Measurements from ENCODE around the gene BRAT1.
"Not testable (repeated sequence)": the region's sequence is repeated elsewhere in the genome, so short reads cannot be mapped to it uniquely, and the experiment has no call there.

The BRAT1 gene

DNA sequence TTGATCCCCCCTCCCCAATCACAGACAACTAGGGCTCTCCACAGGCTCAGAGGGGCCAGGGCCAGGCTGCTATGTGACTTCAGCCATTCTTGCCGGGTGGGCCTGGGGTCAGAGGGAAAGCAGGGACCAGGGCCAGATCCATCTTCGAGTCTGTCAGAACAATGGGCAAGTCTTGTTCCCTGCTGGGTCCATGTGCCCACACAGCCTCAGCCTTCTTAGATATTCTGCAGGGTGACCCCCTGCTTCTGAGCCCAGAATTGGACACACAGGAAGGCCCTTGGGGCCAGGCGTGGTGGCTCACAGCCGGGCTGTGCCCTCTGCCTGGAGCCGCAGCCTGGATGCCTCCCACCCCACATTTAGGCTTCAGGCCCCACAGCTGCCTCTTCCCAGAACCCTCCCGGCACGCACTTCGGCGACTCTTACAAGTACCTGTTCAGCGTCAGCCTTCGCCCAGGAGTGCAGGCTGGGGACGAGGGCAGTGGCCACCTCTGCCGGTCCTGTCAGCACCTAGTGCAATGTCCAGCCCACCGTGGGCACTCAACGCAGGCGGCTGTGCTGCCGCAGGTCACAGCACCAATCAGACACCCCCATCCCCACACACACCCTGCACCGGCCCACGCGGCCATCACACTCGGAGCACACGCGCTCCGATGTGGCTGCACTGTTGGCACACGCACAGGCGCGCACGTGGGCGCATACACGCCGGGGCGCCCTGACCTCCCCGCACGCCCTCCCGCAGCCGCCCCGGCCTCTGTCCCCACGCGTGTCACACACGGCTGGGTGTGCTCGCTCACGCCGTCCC is 24.1 kb downstream of the BRAT1 start:
- not testable (repeated sequence) for DNase-seq (ENCODE audit: low read depth); H3K4me3 ChIP-seq (ENCODE audit: low read depth, low read length)

DNA sequence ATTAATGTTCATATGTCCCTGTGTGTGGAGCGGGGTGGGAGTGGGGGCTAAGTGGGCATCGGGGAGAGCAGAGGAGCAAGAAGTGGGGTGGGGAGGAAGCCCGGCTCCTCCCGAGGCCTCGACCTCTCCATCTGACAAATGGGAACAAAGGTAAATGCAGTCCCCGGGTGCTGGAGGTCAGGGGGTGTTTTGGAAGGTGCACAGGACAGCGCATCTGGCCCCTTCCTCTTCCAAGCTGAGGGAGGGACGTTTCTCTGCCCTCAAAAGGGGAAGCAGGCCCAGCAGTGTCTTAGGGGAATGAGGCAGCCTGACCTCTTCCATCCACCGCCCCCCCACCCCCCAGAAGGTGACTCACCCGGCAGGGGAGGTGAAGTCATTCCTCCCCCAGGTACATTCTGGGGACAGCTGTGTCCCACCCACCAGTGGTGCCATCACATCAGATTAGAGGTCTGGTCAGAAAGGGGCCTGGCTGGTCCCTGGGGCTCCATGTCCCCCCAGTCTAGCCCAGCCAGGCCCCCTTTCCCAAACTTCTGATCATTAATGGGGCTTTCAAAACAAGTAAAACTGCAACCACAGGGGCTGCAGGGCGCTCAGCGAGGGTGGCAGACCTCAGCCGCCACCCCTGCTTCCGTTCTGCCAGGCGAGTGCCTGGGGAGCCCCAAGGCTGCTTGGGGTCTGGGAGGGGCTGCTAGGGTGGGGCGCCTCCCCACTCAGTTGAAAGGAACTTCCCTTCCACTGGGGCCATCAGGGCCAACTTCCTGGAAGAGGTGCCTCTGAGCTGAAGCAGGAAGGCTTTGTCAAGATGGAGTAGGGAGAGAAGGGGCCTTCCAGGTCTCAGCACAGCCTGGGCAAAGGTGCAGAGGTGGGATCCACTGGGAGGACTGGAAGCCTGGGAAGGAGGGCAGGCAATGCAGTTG is 25.0 kb downstream of the BRAT1 start:
- DNase-seq (ENCODE audit: low read depth), result no peak
- TF ChIP-seq, protein P1, sequence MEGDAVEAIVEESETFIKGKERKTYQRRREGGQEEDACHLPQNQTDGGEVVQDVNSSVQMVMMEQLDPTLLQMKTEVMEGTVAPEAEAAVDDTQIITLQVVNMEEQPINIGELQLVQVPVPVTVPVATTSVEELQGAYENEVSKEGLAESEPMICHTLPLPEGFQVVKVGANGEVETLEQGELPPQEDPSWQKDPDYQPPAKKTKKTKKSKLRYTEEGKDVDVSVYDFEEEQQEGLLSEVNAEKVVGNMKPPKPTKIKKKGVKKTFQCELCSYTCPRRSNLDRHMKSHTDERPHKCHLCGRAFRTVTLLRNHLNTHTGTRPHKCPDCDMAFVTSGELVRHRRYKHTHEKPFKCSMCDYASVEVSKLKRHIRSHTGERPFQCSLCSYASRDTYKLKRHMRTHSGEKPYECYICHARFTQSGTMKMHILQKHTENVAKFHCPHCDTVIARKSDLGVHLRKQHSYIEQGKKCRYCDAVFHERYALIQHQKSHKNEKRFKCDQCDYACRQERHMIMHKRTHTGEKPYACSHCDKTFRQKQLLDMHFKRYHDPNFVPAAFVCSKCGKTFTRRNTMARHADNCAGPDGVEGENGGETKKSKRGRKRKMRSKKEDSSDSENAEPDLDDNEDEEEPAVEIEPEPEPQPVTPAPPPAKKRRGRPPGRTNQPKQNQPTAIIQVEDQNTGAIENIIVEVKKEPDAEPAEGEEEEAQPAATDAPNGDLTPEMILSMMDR (IDR thresholded peaks at IDR 0.05; ENCODE audit: low read depth, low read length, missing control alignments), result no peak
- H3K4me3 ChIP-seq (ENCODE audit: low read depth, low read length), result no peak overlapping the region

DNA sequence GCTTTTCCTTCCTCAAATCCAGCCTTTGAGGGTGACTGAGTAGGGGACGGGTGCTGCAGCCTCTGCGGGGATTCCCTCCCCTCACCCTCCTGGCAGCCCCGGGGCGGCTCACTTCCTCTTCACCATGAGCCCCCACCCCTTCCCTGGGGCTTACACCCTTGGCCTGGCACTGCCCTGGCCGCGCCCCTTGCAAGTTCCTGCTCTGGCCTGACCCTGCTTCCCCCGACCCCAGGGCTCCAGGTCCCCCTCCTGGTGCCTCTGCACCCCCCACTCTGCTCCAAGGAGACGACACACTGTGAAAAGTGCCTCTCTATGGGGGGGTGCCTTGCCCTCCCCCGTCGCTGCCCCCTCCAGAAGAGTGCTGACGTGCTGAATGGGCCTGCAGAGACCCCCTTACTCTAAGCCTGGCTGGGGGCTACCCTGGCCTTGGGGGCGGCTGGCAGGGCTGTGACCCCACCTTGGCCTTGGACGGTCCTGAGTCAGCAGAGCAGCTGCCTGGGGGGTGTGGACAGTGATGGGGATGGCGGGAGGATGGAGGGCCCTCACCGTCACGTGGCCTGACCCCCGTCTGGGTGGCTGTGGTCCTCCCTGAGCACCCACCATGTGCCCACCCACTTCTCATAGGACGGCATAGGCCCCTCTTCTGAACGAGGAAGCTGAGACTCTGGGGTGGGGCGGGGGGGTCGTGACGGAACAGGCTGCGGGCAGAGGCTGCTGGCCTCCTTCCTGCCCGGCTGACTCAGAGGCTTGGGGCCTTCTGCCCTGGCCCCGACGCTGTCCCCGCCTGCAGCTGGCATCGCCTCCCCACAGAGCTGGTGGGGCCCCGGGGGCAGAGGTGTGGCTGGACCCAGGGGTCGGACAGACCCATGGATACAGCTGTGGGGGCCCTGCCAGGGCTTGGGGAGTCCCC is 25.9 kb downstream of the BRAT1 start:
- TF ChIP-seq, protein P1 (IDR thresholded peaks at IDR 0.05; ENCODE audit: low read depth, low read length, missing control alignments), result no peak
- no peak for DNase-seq (ENCODE audit: low read depth)
- no peak overlapping the region for H3K4me3 ChIP-seq (ENCODE audit: low read depth, low read length)

DNA sequence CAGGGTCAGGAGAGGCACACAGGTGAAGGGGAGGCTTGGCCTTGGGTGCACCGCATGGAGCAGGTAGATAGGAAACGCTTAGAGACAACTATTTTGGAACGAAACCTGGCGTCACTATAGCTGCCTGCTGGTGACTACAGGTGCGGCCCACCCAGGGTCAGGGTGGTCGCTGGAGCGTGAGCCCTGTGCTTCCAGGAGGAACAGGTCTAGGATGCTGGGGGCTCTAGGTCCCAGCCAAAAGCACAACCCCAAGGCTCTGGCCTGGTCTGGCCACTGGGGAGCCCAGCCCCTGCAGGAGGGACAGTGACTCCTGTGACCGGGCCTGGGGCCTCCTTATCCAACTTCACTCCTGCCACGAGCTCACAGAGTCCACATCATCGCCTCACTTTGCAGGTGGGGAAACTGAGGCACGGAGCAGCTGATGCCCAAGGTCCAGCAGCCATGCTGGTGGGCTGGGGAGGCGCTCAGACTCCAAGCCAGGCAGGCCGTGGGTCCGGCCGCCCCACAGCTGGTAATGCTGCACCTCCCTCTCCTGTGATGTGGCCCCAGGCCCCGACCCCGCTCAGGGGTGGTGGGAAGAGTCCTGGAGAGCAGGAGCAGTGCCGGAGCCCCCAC is 26.7 kb downstream of the BRAT1 start:
- H3K4me3 ChIP-seq (ENCODE audit: low read depth, low read length), result no peak overlapping the region
- TF ChIP-seq, protein P1 (IDR thresholded peaks at IDR 0.05; ENCODE audit: low read depth, low read length, missing control alignments), result no peak
- DNase-seq (ENCODE audit: low read depth), result no peak

DNA sequence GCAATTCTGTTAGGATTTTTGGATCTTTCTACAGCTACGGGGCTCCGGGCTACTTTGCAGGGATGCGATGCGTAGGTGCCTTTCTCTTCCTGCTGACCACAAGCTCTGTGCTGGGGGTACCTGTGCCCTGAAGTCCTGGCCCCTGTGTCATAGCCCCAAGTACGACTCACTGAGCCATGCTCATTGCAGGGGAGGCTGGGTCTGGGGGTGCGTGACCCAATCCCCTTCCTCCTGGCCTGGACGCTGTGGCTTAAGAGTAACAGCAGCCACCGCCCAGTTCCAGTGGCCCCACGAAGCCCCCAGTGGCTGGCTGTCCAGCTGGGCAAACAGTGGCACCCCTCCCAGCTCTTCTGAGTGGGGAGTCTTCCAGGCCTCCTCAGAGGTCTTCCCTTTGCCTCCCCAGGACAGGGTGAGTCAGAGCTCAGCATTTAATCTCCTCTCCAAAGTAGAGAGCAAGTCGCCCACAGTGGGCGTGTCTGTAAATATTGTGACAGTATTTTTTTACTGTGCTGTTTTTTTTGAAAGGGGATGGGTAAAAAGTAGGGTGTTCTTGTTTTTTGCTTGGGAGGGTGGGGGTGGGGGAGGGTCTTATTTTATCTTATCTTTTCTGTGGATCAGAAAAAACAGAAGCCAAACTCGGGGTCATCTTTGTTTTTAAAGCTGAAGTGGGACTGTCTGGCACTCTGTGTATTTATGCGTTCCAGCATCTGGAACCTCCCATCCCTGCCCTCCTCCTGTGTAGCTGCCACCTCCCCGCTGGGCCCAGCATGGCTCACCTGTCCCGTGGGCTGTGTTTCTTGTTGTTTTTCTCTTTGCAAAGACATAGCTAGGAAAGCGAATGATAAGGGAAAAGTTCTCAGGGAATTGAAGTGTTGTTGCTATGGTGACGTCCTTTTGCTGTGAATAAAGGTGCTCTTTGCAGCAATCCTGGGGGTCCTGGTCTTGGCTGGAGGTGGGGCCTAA is 27.5 kb downstream of the BRAT1 start:
- TF ChIP-seq, protein P1 (IDR thresholded peaks at IDR 0.05; ENCODE audit: low read depth, low read length, missing control alignments), result no peak
- H3K4me3 ChIP-seq (ENCODE audit: low read depth, low read length), result no peak overlapping the region
- no peak for DNase-seq (ENCODE audit: low read depth)

DNA sequence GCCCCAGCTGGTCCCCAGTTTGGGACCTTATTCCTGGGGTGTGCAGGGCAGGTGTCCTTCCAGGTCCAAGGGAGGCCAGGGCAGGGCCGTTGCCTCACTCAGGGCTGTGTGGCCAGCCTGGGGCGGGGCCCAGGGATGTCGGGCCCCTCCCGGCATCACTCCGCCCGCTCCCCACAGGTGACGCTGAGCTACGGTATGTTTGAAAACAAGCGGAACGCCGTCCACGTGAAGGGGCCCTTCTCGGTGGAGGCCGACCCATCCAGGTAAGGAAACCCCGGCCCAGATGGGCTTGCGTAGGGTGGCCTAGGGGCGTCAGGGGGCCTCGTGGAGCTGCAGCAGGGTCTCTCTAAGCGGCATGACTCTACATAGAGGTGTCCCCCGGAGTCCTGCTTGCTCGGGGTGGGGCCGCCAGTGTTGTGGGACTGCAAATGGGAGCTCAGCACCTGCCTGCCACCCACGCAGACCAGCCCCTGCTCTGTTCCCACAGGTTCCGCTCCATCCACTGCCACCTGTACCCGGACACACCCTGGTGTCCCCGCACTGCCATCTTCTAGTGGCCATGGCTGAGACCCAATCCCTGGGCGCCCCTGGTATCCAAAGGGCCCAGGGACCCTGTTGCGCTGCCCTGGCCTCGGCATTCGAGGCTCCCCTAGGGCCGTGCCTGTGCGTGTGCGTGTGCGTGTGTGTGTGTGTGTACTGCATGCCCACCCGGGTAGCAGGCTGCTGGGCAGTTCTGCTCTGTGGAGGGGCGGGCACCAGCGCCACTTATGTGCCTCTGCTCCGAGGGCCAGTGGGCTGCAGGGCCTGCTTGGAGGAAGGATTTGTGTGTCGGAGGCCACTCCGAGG is 28.4 kb downstream of the BRAT1 start:
- no peak for DNase-seq (ENCODE audit: low read depth)
- H3K4me3 ChIP-seq (ENCODE audit: low read depth, low read length), result no peak overlapping the region
- TF ChIP-seq, protein P1 (IDR thresholded peaks at IDR 0.05; ENCODE audit: low read depth, low read length, missing control alignments), result no peak

All from GM12864 (cell line).